ENCODE data around the gene PCDH20. TPM values are rescaled to one million over a fixed set of nuclear protein-coding genes. Genes with fewer than 3 reads are reported as not detected.

Gene PCDH20
- total and polyA plus RNA-seq, 2 of the 13 experiments (the other 11 are each of a cell fraction or from before 2014, with no cell fraction given): 0.02 TPM; not detected in 1

GRCh38 chr13:61406275-61406674 is 9.4 kb downstream of the PCDH20 start:
- Histone ChIP-seq H3K9me3 (ENCODE audit: low read length) (no peaks in the 10 kb centered on the region), H2AFZ (ENCODE audit: low read length) (no peak overlapping the region), H4K20me1 (ENCODE audit: insufficient read depth, low read length) (no peaks in the 10 kb centered on the region), H3K4me1 (ENCODE audit: insufficient read depth, low read length) (no peaks in the 10 kb centered on the region), H3K9ac (ENCODE audit: insufficient read depth, low read depth, low read length) (no peak overlapping the region), H3K4me2 (ENCODE audit: low read depth, low read length) (no peak overlapping the region), H3K27me3 (ENCODE audit: control insufficient read depth in 1 of 2, insufficient read depth in 2 of 2, low read length in 2 of 2) (no peaks in the 10 kb centered on the region), H3K4me3 (replicated peaks in 1 of 3; ENCODE audit: insufficient read depth in 1 of 3, low read depth in 2 of 3, low read length in 3 of 3) (no peak overlapping the region), H3K79me2 (ENCODE audit: insufficient read depth, low read length) (no peaks in the 10 kb centered on the region), H3K27ac (ENCODE audit: extremely low read length, insufficient read depth, low read length) (no peak overlapping the region), H3K36me3 (replicated peaks in 1 of 2; ENCODE audit: control insufficient read depth in 1 of 2, insufficient read depth in 2 of 2, low read length in 2 of 2) (no peaks in the 10 kb centered on the region)
- DNase-seq (ENCODE audit: low spot score) (no peak), ATAC-seq (no peak), FAIRE-seq (no peak)
- 11% methylated on average over 1 of the region's 1 CpG for WGBS (ENCODE audit: low lambda C conversion rate)
- intact Hi-C loops (cut with micrococcal nuclease; ENCODE audit: unreplicated experiment): no loop called here
- no TSS peak for BruUV-seq (replicated peaks)
- in situ Hi-C loops (cut with HindIII; ENCODE audit: extremely low pct_ligation_motif_present, low pct_unique_long_range_greater_than_20kb): loop anchor here (25.0 kb wide), 1 partner anchor 769 kb away; no protein-coding TSS in a partner anchor
- POLR2A ChIA-PET: no interaction called here
- TF ChIP-seq CREB1 (IDR thresholded peaks at IDR 0.05): peak; percentile 85
- no peak for TF ChIP-seq CREB1 (CRISPR knock-in tag; IDR thresholded peaks at IDR 0.05)
- no peak for TF ChIP-seq FOXA1 (IDR thresholded peaks at IDR 0.05)
- no peak for TF ChIP-seq FOXA1 (CRISPR knock-in tag; IDR thresholded peaks at IDR 0.05)
- TF ChIP-seq, protein P1, sequence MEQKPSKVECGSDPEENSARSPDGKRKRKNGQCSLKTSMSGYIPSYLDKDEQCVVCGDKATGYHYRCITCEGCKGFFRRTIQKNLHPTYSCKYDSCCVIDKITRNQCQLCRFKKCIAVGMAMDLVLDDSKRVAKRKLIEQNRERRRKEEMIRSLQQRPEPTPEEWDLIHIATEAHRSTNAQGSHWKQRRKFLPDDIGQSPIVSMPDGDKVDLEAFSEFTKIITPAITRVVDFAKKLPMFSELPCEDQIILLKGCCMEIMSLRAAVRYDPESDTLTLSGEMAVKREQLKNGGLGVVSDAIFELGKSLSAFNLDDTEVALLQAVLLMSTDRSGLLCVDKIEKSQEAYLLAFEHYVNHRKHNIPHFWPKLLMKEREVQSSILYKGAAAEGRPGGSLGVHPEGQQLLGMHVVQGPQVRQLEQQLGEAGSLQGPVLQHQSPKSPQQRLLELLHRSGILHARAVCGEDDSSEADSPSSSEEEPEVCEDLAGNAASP (CRISPR knock-in tag; IDR thresholded peaks at IDR 0.05; ENCODE audit: borderline replicate concordance): no peak
- peak; percentile 69 for TF ChIP-seq ATF7 (IDR thresholded peaks at IDR 0.05)
- TF ChIP-seq ATF7 (CRISPR knock-in tag; IDR thresholded peaks at IDR 0.05): no peak
- no peak for TF ChIP-seq ZUFSP (CRISPR knock-in tag; IDR thresholded peaks at IDR 0.05; ENCODE audit: borderline replicate concordance)
- TF ChIP-seq, protein P2, sequence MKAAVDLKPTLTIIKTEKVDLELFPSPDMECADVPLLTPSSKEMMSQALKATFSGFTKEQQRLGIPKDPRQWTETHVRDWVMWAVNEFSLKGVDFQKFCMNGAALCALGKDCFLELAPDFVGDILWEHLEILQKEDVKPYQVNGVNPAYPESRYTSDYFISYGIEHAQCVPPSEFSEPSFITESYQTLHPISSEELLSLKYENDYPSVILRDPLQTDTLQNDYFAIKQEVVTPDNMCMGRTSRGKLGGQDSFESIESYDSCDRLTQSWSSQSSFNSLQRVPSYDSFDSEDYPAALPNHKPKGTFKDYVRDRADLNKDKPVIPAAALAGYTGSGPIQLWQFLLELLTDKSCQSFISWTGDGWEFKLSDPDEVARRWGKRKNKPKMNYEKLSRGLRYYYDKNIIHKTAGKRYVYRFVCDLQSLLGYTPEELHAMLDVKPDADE (CRISPR knock-in tag; IDR thresholded peaks at IDR 0.05): no peak
- TF ChIP-seq, protein P3, sequence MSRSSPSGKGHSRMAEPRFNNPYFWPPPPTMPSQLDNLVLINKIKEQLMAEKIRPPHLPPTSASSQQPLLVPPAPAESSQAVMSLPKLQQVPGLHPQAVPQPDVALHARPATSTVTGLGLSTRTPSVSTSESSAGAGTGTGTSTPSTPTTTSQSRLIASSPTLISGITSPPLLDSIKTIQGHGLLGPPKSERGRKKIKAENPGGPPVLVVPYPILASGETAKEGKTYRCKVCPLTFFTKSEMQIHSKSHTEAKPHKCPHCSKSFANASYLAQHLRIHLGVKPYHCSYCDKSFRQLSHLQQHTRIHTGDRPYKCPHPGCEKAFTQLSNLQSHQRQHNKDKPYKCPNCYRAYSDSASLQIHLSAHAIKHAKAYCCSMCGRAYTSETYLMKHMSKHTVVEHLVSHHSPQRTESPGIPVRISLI (CRISPR knock-in tag; IDR thresholded peaks at IDR 0.05; ENCODE audit: borderline replicate concordance): no peak
- no peak for TF ChIP-seq NR2F1 (CRISPR knock-in tag; IDR thresholded peaks at IDR 0.05)
- TF ChIP-seq SALL1 (CRISPR knock-in tag; IDR thresholded peaks at IDR 0.05): no peak
- no peak for TF ChIP-seq ZNF12 (CRISPR knock-in tag; IDR thresholded peaks at IDR 0.05)
- TF ChIP-seq, protein P4, sequence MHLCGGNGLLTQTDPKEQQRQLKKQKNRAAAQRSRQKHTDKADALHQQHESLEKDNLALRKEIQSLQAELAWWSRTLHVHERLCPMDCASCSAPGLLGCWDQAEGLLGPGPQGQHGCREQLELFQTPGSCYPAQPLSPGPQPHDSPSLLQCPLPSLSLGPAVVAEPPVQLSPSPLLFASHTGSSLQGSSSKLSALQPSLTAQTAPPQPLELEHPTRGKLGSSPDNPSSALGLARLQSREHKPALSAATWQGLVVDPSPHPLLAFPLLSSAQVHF (CRISPR knock-in tag; IDR thresholded peaks at IDR 0.05): no peak
- no peak for TF ChIP-seq SMAD1 (CRISPR knock-in tag; IDR thresholded peaks at IDR 0.05; ENCODE audit: borderline replicate concordance, low read depth)
- no peak for TF ChIP-seq PHF20 (CRISPR knock-in tag; IDR thresholded peaks at IDR 0.05)
- TF ChIP-seq MAFK (conservative IDR thresholded peaks at IDR 0.05 in 1 of 2, IDR thresholded peaks at IDR 0.05 in 1 of 2; ENCODE audit: low read length in 2 of 2): no peak
- no peak for TF ChIP-seq SMARCE1 (IDR thresholded peaks at IDR 0.05; ENCODE audit: borderline replicate concordance)
- CTCF ChIA-PET (ENCODE audit: low intra/inter-chr PET ratio, low total read pairs): no interaction called here
